SK-N-DZ (cell line): ENCODE data around the gene LSM14B.

Experiments used
- DNase-seq: peaks from one replicate; pipeline ENCODE4 v3.0.0-alpha.2; 2015; ENCODE audit warnings: low spot score

Gene LSM14B

DNA sequence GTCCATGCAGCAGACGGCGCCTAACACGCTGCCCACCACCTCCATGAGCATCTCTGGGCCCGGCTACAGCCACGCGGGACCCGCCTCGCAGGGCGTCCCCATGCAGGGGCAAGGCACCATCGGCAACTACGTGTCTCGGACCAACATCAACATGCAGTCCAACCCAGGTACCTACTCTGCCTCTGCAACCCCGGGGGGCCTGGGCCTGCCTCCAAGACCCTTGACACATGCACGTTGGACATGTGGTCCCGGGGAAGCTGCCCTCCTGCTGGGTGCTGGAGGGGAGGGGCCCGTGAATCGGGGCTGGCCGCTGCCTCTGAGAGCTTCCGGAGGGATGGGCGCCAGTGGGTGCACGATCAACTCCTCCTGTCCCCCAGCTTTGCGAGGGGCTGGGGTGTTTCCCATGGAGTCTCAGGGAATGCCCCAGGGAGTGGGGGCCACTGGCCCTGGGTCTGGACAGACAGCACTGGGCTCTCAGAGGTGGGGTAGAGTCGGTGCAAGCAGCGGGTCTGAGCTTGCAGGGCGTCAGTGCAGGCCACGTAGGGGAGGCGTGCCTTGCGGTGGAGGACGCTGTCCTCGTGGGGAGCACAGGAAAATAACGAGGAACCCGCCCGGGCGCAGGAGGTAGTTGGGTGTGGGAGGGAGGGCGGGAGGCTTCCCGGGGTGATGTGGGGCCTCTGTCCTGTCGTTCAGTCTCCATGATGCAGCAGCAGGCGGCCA is 40.6 kb downstream of the LSM14B start:
- no peak for DNase-seq

DNA sequence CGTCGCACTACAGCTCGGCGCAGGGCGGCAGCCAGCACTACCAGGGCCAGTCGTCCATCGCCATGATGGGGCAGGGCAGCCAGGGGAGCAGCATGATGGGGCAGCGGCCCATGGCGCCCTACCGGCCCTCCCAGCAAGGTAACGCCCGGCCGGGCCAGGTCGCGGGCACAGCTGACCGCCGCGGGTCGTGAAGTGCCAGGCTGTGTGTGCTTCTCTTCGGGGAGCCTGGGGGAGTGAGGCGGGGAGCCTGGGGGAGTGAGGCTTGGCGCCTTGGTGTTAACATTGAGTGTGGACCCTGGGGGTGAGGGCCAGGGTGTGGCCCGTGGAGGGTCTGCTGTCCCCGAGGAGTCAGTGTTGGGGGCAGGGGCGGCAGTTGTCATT is 41.2 kb downstream of the LSM14B start:
- DNase-seq, result no peak

GRCh38 chr20:62163986-62164762 is 41.9 kb downstream of the LSM14B start:
- no peak for DNase-seq

DNA sequence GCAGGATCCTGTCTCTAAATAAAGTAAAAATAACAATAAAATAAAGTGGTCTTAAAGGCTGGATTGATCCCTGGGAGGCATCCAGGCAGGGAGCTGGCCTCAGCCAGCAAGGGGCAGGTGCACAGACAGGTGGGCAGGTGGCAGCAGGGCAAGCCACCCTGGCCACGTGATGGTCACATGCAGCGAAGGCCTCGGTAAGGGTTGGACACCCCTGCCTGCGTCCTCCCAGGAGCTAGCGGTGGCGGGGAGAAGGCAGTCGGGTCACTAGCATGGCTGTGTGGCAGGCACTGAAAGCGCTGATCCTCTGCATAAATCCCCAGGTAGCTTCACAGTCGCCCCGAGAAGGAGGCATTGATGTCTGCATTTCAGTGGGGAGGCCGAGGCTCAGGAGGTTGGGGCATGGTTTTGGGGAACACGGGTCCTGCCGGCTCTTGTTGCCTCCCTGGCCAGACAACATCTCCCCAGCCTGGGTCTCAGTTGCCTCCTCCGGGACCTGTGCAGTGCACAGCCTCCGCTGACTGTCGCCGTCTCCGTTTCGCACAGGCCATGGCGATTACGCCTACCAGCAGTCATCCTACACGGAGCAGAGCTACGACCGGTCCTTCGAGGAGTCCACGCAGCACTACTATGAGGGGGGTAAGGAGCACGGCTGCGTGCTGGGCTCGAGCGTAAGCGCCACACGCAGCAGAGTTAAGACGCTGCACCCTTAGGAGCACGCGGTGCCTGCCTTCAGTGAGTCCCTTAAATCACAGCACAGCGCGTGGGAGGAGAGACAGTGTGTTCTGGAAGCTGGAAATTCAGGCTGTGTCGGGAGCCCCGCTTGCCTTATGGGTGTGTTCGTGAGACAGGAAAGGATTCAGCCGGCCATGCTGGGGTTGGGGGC is 42.8 kb downstream of the LSM14B start:
- DNase-seq, result no peak

- DNase-seq, result peak; percentile 85
Measured at GRCh38 chr20:62165762-62166399, 43.6 kb downstream of the LSM14B start.

DNA sequence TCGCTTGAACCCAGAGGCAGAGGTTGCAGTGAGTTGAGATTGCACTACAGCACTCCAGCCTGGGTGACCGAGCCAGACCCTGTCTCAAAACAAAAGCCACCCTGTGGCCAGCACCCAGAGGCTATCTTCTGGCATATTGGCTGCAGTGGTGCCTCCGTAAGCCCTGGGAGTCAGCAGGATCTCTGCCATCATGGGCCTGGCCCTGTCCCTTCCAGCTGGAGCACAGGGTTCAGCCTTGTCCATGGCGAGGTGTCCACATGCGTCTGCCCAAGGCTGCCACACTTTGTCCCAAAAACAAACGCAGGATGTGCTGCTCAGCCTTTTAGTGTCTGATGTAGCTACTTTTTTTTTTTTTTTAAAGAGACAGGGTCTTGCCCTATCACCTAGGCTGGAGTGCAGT is 45.2 kb downstream of the LSM14B start:
- DNase-seq, result no peak

DNA sequence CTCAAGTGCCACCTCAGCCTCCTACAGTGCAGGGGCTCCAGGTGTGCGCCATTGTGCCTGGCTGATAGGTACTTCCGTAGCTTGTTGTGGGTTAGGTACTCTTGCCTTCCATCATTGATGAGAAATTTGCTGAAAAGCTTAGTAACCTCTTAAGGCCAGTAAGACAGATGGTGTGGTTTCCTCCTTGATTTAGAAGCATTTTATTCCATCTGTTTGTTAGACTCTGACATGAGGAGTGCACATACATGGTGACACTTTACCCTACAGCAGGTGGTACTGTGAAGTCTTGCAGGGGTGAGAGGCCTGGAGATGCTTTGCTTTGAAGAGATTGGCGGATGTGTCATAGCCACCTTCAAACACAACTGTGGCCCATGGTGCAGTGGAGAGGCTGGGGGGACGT is 45.8 kb downstream of the LSM14B start:
- DNase-seq, result no peak

GRCh38 chr20:62168890-62169435 is 46.7 kb downstream of the LSM14B start:
- no peak for DNase-seq

- no peak for DNase-seq
Measured at GRCh38 chr20:62170536-62170935, 48.3 kb downstream of the LSM14B start.

GRCh38 chr20:62171245-62171644 is 49.0 kb downstream of the LSM14B start:
- no peak for DNase-seq

DNA sequence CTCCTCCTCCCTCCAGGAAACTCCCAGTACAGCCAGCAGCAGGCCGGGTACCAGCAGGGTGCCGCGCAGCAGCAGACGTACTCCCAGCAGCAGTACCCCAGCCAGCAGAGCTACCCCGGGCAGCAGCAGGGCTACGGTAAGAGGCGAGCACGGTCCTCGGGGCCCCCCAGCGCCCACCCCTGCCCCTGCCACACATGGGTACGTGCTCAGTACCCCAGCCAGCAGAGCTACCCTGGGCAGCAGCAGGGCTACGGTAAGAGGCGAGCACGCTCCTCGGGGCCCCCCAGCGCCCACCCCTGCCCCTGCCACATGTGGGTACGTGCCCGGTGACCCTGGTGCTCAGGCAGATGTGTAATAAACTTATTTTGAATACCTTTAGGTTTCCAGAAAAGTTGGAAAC is 50.4 kb downstream of the LSM14B start:
- DNase-seq, result no peak

DNA sequence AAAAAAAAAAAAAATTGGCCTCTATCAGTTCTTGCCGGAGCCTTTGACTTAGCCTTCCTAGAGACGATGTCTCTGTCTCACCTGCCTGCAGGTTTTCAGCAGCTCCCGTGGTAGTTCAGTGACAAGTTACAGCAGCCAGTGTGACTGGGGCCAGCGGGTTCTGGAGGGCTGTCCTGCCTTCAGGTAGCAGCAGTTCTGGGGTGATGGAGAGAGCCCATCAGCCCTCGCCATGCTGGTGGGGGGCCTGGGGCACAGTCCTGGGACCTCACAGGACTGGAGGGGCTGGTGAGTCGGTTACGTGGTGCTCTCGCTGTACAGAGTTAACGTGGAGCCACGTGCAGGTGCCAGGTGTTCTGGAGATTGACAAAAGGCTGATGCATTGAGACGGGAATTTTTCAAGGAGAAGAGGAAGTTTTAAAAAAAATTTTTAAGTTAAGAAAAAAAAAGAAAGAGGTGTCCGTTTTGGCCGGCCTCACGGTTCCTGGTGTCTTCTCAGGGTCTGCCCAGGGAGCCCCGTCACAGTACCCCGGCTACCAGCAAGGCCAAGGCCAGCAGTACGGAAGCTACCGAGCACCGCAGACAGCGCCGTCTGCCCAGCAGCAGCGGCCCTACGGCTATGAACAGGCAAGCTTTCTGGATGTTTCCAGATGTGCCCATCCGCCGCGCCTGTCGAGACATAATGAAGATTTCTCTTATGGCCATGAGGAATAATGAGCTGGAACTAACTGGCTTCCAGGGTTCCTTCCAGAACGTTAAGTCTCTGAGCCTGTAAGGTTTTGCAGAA is 51.9 kb downstream of the LSM14B start:
- no peak for DNase-seq

DNA sequence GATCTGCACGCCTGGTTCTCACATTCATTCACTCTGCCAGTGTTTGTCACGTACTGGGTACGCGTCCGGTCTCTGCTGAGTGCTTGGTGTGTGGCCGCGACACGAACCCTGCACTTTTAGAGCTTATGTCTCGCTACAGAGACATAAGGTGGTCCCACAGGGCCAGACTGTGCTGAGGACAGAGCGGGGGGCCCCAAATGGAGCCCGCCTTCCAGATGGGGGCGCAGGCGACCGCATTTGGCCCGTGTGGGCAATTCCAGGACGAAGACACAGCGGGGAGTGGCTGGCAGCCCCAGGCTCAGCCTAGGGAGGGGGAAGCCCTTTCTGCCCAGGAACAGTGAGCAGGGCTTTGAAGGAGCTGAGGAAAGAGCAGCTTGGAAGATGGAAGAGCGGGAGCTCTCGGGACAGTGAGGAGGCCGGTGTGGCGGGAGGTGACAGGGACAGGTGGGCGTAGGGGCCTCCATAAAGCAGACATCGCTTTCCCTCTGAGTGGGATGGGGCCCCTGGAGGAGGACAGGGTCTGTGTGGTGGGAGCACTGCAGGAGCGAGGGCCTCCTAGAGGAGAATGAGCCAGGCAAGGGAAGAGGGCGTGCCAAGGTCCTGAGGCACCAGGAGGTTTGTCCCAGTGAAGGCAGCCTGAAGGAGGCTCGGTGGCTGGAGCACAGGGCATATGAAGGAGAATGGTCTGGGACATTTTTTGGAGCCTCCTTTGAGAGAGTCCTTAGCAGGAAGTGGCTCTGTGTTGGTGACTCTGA is 52.8 kb downstream of the LSM14B start:
- DNase-seq, result no peak

DNA sequence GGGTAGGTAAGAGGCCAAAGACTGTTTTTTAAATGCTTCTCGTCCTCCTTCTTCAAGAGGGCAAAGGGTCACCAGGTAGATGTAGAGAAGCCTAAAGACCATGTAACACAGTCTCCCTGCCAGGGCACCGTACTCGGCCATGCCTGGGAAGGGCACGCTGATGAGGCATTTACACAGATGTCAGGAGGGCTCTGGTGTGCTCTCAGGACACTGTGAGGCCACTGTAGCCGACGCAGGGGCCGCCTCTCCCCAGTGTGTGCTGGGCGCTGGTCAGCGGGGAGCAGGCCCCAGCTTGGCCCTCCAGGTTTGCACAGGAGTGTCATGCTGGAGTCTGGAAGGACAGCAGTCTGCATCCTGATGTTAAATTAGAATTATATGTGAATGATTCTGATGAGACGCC is 53.4 kb downstream of the LSM14B start:
- no peak for DNase-seq

DNA sequence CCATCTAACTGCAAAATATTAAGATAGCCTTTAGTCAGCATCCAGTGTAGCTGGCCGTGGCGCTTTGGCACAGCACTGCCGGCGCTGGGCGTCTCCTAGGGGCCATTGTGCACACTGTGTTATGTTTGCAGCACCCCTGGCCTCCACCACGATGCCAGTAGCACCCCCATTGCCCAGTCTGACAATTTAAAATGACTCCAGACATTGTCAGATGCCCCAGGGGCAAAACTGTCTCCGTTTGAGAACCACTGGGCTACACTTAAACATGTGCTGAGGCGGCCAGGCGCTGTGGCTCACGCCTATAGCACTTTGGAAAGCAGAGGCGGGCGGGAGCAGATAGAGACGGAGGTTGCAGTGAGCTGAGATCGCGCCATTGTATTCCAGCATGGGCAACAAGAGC is 54.6 kb downstream of the LSM14B start:
- DNase-seq, result no peak

DNA sequence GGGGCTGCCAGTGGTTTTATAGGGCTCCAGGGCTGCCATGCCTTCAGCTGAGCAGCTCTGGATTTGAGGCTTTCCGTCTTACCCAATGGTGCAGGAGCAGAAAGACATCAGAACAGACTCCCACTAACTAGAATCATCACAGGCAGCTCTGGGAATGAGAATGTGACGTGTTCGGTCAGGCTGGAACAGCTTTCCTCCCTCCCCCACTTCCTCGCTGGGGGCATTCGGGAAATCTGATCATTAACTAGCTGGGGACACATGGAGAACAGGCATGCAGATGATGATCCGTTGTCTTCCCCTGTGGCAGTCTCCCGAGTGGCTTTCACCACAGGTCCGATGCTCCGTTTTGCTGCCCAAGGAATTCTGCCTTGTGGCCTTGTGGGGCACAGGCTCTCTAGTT is 55.0 kb downstream of the LSM14B start:
- DNase-seq, result no peak

DNA sequence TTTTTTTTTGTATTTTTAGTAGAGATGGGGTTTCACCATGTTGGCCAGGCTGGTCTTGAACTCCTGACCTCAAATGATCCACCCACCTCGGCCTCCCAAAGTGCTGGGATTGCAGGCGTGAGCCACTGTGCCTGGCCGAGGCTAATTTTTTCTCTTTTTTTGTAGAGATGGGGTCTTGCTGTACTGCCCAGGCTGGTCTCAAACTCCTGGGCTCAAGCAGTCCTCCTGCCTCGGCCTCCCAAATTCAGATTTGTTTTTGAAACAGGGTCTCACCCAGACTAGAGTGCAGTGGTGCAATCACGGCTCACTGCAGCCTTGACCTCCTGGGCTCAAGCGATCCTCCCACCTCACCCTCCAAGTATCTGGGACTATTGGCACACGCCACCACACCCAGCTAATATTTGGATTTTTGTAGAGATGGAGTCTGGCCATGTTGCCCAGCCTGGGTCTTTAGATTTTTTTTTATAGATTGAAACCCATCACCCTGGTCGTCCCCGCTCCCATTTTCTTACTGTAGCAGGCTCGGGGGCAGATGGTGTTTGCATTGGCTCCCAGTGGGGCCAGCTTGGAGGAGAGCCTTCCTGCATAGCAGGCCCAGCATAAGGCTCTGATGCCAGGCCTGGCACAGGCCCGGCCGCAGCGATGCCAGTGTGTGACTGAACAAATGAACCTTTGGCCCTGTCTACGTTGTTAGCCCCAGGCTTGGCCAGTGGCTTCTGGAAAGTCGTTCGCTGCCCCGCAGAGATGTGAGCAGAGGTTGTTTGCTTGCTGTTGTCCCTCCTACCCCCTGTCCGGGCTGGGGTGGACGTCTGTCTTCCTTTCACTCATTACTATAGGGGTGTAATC is 56.3 kb downstream of the LSM14B start:
- DNase-seq, result no peak

DNA sequence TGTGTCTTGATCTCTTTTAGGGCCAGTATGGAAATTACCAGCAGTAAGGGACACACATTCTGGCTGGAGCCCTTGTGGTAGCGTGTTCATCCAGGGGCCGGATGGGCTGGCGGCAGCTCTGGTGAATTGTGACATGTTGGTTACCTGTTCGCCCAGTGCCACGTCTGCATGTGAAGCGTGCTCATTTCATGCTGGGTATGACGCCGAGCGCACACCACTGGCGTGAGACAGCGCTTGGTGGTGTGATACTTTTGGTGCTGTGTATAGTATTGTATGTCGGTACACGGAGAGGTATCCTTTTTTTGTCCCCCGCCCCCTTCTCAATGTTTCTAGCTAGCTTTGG is 56.9 kb downstream of the LSM14B start:
- DNase-seq, result no peak

DNA sequence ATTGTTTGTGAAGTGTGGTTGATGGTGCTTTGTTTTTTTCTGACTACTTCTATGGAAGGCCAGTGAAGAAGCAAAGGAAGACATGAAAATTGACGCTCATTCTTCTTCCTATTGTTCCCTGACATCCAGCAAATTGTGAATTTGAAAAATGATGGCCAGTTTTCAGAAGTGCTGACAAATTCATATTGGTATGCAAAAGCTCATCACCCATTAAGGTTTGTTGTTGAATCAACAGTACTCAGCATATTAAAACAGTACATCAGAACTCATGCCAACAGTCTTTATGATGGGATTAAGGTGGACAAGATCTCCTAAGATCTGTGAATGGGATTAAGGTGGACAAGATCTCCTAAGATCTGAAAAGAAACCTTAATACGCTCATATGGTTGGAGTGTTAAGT is 59.5 kb downstream of the LSM14B start:
- DNase-seq, result no peak
